ENCODE results near the gene GRB10.

The GRB10 gene

DNA sequence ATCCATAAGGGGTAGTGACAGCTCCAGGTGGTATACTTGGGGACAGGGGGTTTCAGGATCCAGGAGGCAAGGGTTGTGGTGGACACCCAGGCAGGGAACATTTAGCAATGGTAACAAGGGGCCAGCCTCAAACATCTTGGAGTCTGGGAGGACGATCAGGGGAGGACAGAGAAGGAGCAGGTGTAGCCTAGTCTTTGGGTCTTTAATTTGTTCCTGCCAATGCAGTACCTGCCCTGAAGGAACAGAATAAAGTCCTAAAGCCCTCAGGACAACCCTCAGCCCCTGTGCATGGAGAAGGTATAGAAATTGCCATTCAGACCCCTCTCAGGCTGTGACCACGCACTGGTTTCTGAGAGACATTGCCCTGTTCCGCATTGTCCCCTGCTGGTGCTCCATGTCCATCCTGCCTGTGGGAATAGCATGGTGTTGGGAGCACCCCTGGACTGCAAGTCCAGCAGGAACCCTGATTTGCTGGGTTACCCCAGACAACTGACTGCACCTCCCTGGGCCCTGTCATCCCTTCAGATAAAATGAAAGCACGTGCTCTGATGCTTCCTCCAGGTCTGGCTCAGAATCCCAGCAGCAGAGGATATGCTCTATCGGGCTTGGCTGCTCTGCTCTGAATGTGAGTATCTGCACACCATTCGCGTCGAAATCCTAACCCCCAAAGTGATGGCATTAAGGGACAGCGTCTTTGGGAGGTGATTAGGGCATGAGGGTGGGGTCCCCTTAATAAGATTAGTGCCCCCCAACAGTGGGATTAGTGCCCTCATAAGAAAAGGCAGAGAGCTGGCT, 241.7 kb downstream of the GRB10 start:
- H3K4me1 ChIP-seq (ENCODE audit: insufficient read depth, low read length), result no peaks in the 10 kb centered on the region

More for the DNA sequence above, 241.7 kb downstream of the GRB10 start:
- Histone ChIP-seq H3K36me3 (ENCODE audit: insufficient read depth, low read length) (no peaks in the 10 kb centered on the region), H3K9me3 (ENCODE audit: control insufficient read depth, insufficient read depth, low read length) (no peaks in the 10 kb centered on the region), H3K9ac (ENCODE audit: low read depth, low read length) (no peak overlapping the region)

All from ES-I3 (cell line).